Neural crest cell (in vitro differentiated cells): ENCODE data around the gene HECTD3. TPM values are rescaled to one million over a fixed set of nuclear protein-coding genes. Genes with fewer than 3 reads are reported as not detected.
A peak's percentile ranks its signal among the peaks of the same experiment; 100 is the strongest.

Experiments used
- DNase-seq: peaks from one replicate; pipeline ENCODE4 v3.0.0; 2021; ENCODE audit warnings: low read depth, mixed read lengths, low spot score
- H3K27ac Mint-ChIP-seq: one replicate; pipeline ENCODE4 v1.8.0; 2021; ENCODE audit warnings: mild to moderate bottlenecking, mixed read lengths; ENCODE audit not compliant: unreplicated experiment
- H3K27me3 Mint-ChIP-seq: 2 replicates; pipeline ENCODE4 v1.8.0; 2021; ENCODE audit warnings: low read depth, mild to moderate bottlenecking, mixed read lengths
- H3K36me3 Mint-ChIP-seq: 2 replicates; pipeline ENCODE4 v1.8.0; 2021; ENCODE audit warnings: low read depth, mild to moderate bottlenecking, mixed read lengths
- H3K4me1 Mint-ChIP-seq: 2 replicates; pipeline ENCODE4 v1.8.0; 2021; ENCODE audit warnings: mixed read lengths
- H3K4me3 Mint-ChIP-seq: one replicate; pipeline ENCODE4 v1.8.0; 2021; ENCODE audit warnings: mild to moderate bottlenecking, mixed read lengths
- H3K9me3 Mint-ChIP-seq: 2 replicates; pipeline ENCODE4 v1.8.0; 2021; ENCODE audit warnings: mixed read lengths
- CTCF ChIP-seq: fragments of 200-600 bp; sonication (generic); conservative IDR thresholded peaks from 2 replicates; pipeline ENCODE4 v1.5.0; 2021; ENCODE audit warnings: antibody characterized with exemption, mild to moderate bottlenecking
- total RNA-seq: library from RNA; stranded (reverse); gene quantifications from 2 replicates; pipeline ENCODE4 v1.2.1, GENCODE V29; 2021

The HECTD3 gene
- total RNA-seq, 1 donor from 2014 or later = 29.3 TPM

- H3K27me3 Mint-ChIP-seq = no peaks in the 10 kb centered on the region
- no peaks in the 10 kb centered on the region for H3K36me3 Mint-ChIP-seq
- no peaks in the 10 kb centered on the region for H3K9me3 Mint-ChIP-seq
- TF ChIP-seq CTCF = no peak
- H3K27ac Mint-ChIP-seq = no peak overlapping the region
- H3K4me1 Mint-ChIP-seq = peaks cover 37% of the 10 kb centered on the region
- H3K4me3 Mint-ChIP-seq = peak overlapping the region; percentile 90
- no peak for DNase-seq
Observed at GRCh38 chr1:45009956-45010854, 919 bp downstream of the HECTD3 start.

- Mint-ChIP-seq H3K27me3 (no peaks in the 10 kb centered on the region), H3K9me3 (no peaks in the 10 kb centered on the region), H3K4me1 (peaks cover 33% of the 10 kb centered on the region), H3K36me3 (no peaks in the 10 kb centered on the region), H3K27ac (no peak overlapping the region), H3K4me3 (peak overlapping the region; percentile 90)
- TF ChIP-seq CTCF = no peak
- DNase-seq = no peak
Observed at GRCh38 chr1:45009296-45009865, 1.7 kb downstream of the HECTD3 start.

- Mint-ChIP-seq H3K9me3 (no peaks in the 10 kb centered on the region), H3K27me3 (no peaks in the 10 kb centered on the region), H3K36me3 (no peaks in the 10 kb centered on the region), H3K4me3 (peak overlapping the region; percentile 90), H3K27ac (no peak overlapping the region), H3K4me1 (peaks cover 31% of the 10 kb centered on the region)
- DNase-seq = no peak
- TF ChIP-seq CTCF = no peak
Observed at GRCh38 chr1:45008516-45008915, 2.6 kb downstream of the HECTD3 start.

GRCh38 chr1:45008076-45008475 is 3.0 kb downstream of the HECTD3 start:
- Mint-ChIP-seq H3K27me3 (no peaks in the 10 kb centered on the region), H3K4me1 (peaks cover 28% of the 10 kb centered on the region), H3K36me3 (no peaks in the 10 kb centered on the region), H3K4me3 (peak overlapping the region; percentile 90), H3K27ac (no peak overlapping the region), H3K9me3 (no peaks in the 10 kb centered on the region)
- DNase-seq = no peak
- no peak for TF ChIP-seq CTCF

- H3K36me3 Mint-ChIP-seq = peaks cover 6% of the 10 kb centered on the region
- peak overlapping the region; percentile 6 for H3K4me3 Mint-ChIP-seq
- no peaks in the 10 kb centered on the region for H3K27me3 Mint-ChIP-seq
- H3K27ac Mint-ChIP-seq = no peak overlapping the region
- peaks cover 21% of the 10 kb centered on the region for H3K4me1 Mint-ChIP-seq
- TF ChIP-seq CTCF = no peak
- no peaks in the 10 kb centered on the region for H3K9me3 Mint-ChIP-seq
- DNase-seq = no peak
Observed at GRCh38 chr1:45007311-45007710, 3.8 kb downstream of the HECTD3 start.
